AG09319 (cell line): ENCODE results near the gene ATM.
"Not testable (repeated sequence)": the region's sequence is repeated elsewhere in the genome, so short reads cannot be mapped to it uniquely, and the experiment has no call there.

ENCODE experiments used
- DNase-seq: peaks from one replicate; pipeline ENCODE4 v3.0.0-alpha.2; 2010; ENCODE audit warnings: low read depth; ENCODE audit errors: extremely low read depth
- TF ChIP-seq, protein P1 (sequence below): IDR thresholded peaks from 2 replicates; pipeline ENCODE4 v1.5.1; 2011; ENCODE audit warnings: low read depth, mild to moderate bottlenecking, inconsistent platforms, low read length, moderate library complexity

Gene ATM

DNA sequence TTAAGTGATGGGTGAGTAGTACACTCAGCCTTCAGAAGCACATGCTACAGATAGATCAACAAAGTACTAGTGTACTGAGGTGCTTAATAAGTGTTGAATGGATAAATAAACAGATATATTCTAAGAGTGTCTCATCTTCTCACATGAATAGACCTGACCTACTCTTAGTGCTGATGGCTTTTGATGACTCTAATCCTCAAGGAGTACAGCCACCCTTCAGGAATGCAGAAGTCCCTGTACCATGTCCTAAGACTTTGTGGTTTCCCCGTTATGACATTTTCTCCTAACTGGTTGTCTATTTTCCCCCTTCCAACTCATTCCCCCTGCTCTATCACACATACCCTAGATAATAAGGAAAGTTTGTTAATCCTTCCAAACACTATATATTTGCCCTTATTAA, 182.8 kb downstream of the ATM start:
- TF ChIP-seq, protein P1, sequence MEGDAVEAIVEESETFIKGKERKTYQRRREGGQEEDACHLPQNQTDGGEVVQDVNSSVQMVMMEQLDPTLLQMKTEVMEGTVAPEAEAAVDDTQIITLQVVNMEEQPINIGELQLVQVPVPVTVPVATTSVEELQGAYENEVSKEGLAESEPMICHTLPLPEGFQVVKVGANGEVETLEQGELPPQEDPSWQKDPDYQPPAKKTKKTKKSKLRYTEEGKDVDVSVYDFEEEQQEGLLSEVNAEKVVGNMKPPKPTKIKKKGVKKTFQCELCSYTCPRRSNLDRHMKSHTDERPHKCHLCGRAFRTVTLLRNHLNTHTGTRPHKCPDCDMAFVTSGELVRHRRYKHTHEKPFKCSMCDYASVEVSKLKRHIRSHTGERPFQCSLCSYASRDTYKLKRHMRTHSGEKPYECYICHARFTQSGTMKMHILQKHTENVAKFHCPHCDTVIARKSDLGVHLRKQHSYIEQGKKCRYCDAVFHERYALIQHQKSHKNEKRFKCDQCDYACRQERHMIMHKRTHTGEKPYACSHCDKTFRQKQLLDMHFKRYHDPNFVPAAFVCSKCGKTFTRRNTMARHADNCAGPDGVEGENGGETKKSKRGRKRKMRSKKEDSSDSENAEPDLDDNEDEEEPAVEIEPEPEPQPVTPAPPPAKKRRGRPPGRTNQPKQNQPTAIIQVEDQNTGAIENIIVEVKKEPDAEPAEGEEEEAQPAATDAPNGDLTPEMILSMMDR: no peak
- DNase-seq: no peak

DNA sequence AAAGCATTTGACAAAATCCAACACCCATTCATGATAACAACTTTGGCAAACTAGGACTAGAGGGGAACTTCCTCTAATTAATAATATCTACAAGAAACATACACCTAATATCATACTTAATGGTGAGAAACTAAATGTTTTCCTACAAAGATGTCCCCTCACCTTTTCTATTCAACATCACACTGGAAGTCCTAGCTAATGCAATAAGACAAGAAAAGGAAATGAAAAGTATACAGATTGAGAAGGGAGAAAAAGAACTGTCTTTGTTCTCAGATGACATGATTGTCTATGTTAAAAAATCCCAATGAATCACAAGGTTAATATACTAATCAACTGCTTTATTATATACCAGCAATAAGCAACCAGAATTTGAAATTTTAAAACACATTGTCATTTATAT, 192.1 kb downstream of the ATM start:
- TF ChIP-seq, protein P1: no peak

DNA sequence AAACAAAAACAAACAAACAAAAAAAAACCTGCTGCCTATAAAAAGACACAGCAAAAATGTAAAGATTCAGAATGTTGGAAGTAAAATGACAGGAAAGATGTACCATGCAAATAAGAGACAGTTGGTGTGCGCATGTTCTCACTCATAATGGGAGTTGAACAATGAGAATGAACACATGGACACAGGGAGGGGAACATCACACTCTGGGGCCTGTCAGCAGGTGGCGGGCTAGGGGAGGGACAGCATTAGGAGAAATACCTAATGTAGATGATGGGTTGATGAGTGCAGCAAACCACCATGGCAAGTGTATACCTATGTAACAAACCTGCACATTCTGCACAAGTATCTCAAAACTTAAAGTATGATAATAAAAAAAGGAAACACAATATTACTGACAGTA, 194.7 kb downstream of the ATM start:
- not testable (repeated sequence) for DNase-seq
- TF ChIP-seq, protein P1: peak; percentile 26

More for the DNA sequence above, 192.1 kb downstream of the ATM start:
- no peak for DNase-seq
